HG02642 (cell line): ENCODE results near the gene EIF1B.

Source experiments
- ATAC-seq: cut with Tn5 transposase; IDR thresholded peaks from one replicate; pipeline ENCODE4 v1.9.1; 2021; ENCODE audit warnings: mild to moderate bottlenecking; ENCODE audit not compliant: unreplicated experiment, poor library complexity

EIF1B gene

GRCh38 chr3:40337136-40338108 is 27.9 kb downstream of the EIF1B start:
- ATAC-seq: no peak

GRCh38 chr3:40339871-40340270 is 30.4 kb downstream of the EIF1B start:
- ATAC-seq: no peak

GRCh38 chr3:40340541-40341170 is 31.1 kb downstream of the EIF1B start:
- ATAC-seq: no peak

GRCh38 chr3:40341671-40342070 is 32.2 kb downstream of the EIF1B start:
- no peak for ATAC-seq

GRCh38 chr3:40350529-40350928 is 41.0 kb downstream of the EIF1B start:
- ATAC-seq: no peak

GRCh38 chr3:40355410-40355809 is 45.9 kb downstream of the EIF1B start:
- ATAC-seq: no peak

GRCh38 chr3:40358454-40358853 is 48.9 kb downstream of the EIF1B start:
- no peak for ATAC-seq
